ENCODE measurements around the gene MAP3K5.
"Not testable (repeated sequence)": the region's sequence is repeated elsewhere in the genome, so short reads cannot be mapped to it uniquely, and the experiment has no call there.

Gene MAP3K5

DNA sequence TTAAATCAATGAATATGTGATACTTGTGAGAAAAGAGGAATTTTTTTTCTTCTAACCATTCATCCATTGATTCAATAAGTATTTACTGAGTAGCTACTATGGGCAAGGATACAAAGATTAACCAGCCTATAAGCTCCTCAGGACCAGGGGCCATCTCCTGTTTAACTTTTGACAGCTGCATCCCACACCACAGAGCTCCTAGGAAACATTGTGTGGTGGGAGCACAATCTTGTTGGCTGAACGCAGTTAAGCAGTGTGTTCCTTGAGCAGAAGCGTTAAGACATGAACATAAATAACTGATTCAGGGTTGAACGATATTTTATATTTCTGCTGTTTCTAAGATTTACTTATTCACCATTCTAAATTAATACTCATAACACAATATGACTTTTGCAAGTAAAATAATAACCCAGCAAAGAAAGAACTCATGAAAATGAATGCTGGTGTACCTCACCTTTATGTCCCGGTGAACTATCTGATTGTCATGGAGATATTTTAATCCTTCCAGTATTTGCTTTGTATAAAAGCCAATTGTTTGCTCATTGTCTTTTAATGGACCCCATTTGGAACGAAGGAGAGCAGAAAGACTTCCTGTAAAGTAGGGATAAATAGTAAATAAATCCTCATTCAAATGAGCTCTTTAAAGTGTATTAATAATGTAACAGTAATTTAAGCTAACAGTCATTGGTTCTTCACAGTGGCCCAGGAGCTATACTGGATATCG is 179.4 kb downstream of the MAP3K5 start:
- no peak for DNase-seq

DNA sequence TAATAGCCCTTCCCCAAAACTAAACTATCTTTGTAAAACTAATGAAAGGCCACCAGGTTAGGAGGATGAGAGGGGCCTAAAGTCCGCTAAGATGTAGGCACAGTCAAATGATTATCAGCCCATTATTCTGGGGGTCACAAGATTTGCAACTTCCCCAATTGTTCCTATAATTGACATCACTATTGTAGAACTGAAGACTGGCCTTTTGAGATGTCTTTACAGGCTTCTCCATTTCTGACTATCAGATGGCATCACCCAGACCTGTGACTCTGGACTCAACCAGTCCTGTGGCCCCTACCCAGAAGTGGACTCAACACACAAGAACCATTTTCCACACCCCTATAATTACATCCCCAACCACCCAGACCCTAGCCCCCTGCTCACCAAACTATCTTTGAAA is 180.5 kb downstream of the MAP3K5 start:
- no peak for DNase-seq

DNA sequence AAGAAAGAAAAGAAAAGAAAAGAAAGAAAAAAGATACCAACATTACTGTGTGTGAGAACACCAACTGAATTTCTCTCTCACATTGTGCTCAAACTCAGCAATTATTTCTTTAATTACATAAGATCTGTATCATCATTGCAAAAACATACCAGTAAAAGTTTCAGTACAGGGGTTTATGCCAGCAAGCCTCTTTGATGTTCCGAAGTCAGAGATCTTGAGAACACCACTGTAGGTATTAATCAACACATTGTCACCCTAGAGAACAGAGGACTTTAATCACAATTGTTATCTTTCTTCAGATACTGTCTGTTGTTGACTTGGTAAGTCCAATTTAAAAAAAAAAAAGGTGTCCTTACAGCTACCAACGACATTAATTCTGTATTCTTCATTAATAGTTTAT is 181.1 kb downstream of the MAP3K5 start:
- no peak for DNase-seq

DNA sequence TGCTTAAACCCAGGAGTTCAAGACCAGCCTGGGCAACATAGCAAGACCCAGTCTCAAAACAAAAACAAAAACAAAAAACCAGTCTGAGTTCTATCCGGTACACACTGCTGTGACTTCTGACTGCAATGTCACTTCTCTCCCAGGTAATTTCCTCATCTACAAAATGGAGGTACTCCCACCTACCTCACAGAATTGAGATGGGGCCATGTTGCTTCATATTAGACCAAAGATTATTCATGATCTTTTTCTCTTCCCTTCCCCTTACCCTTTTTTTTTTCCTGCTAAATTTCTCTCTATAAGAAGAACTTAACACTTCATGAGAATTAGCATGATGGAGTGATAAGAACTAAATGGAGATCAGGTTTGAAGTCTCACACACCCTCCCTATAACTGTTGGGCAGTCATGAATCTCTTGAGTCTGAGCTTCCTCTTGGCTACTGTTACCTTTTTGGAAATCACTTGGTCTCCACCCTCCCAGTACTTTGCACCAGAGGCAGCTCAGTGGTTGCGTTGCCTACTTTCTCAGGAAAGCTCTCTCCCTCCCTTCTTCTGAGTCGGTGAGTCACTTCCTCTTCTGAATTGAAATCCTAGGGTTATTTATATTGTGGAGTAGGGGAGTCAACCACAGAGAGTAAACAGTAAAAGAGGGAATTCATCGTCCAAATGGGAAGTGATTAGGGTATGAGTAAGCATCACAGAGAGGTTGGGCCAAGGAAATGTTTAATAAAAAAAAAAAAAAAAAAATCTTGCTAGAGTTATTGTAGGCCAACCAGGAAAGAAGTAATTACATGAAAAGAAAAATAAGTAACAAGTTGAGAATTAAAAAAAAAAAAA is 182.2 kb downstream of the MAP3K5 start:
- no peak for DNase-seq

DNA sequence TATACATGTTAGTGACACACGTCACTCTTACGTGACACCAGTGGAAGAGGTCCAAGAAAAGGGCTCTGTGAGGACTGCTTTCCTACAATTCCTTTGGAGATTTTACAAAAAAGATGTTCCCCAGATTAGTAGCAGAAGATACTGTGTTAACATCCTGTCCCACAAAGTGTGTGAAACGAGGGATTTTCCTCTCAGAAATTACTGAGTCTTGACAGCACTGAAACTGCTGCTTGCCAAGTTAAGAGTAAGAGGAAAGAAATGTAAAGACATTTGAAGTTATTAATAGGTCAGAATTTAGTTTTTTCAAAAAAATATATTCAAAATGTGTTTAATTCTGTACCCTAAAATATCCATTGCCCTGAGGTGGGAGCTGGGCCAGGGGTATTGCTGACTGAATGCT is 183.3 kb downstream of the MAP3K5 start:
- DNase-seq: no peak

DNA sequence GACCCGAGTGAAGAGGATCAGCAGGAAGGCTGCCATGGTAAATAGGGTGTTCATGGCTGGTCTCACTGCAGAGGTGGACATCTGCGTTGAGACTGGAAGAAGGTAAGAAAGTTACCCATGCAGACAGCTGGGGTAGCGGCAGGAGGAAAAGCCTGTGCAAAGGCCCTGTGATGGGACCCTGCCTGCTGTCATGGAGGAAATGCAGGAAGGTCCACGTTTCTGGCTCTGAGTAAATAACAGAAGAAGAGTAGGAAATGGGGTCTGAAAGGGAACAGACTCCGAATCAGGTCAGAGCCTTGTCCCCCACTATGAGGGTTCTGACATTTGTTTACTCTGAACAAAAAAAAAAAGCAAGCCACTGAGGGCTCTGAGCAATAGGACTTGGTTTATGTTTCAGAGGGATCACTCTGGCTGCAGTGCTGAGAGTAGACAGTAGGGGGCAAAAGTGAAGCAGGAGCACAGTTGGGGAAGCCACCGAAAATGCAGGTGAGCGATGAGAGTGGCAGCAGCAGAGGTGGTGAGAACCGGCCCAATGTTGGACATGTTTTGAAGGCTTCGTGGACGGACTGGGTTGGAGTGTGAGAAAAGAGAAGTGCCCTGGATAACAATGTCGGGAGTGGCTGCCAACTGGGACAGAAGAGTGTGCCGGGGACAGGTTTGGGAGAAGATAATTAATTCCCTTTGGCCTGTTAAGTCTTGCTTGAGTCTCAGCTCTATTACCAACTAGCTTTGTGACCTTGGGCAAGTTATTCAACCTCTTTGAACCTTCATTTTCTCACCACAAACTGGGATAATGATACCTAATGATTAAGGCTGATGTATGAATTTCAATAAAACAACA is 184.1 kb downstream of the MAP3K5 start:
- DNase-seq: peak in 37 of 56 donors; percentile 1 to 74 (median 22)

DNA sequence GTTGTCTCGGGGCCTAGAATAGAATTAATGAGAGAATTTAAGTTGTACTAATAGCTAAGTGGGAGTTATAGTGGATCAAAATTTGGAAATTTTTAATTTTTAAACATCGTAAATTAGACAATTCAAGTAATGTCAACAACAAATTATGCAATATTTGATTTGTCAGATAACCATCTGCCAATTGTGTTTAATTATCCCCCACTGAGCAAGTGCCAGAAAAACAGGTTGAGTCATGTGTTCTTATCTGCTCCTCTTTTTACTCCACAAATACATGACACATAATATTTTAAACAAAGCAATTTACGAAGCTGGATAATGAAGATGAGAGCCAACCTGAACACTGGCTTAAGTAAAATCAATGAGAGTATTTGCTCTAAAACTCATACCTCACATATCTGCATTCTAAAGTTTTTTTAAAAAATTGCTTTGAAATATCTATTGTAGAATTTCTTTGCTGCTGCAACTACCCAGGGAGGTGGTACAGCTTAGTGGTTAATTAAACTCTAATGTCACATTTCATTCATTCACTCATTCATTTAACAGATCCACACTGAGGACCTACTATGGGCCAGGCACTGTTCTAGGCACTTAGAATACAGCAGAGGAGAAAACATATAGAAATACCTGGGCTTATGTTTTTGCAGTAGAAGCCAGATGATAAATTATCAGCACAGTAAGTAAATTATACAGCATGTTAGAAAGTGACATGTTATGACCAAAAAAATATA is 184.9 kb downstream of the MAP3K5 start:
- no peak for DNase-seq

DNA sequence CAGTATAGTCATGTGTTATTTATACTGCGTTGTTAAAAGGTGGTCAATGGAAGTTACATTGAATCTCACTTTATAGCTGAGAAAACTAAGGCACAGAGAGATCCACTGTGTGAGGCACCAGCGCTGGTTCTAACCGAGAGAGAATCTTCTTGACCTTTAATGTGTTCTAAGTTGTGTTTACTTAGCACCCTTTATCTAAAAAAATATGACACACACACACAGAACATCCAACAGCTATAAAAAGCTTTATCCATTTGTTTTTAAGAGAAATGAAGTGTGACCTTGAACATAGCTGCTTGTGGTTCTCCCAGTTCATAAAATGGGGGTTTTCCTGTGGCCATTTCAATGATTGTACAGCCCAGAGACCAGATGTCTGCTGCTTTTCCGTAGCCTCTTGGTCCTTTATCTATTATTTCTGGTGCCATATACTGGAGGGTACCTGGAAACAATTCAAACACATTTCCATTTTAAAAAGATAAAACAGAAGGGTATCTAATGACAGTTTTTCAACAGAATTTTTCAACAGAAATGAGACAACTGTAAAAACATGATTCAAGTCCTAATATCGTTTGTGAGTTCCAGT is 187.3 kb downstream of the MAP3K5 start:
- DNase-seq: no peak

DNA sequence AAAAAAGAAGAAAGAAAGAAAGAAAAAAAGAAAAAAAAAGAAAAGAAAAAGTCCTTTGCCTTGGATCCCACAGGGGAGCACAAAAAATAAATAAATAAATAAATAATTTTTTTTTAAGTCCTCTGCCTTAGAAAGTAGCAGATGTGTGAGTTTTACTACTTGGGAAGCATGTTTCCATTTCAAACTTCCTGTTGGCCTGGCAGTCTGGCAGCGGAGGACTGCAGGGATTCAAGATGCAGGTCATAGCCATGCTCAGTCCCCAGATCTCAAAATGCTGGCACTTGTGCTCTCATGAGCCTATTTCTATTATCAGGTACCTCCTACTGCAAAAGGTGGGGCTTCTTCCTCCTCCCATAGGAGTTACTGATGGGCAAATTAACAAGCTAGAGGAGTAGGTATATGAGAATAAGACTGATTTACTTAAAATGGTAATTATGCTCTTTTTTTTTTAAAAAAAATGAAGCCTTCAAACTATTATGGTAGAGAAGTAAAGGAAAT is 187.9 kb downstream of the MAP3K5 start:
- peak in 1 of 56 donors; percentile 27 for DNase-seq

DNA sequence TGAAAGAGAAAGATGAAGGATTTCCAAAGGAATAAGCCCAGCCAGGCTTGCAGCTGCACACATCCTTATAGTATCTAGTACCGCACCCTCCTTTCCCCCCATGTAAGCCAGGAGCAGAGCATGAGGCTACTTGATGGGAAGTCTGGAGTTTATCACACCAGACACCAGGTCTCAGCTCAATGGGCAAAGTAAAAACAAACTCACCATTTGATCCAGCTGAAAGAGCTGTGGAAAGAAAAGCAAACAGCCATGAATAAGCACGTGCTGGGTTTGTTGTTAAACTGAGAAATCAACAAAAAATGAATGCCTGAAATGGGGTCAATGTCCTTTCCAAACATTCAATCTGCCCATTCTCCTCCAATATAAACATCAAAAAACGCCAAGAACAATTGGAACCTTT is 191.5 kb downstream of the MAP3K5 start:
- DNase-seq: no peak

DNA sequence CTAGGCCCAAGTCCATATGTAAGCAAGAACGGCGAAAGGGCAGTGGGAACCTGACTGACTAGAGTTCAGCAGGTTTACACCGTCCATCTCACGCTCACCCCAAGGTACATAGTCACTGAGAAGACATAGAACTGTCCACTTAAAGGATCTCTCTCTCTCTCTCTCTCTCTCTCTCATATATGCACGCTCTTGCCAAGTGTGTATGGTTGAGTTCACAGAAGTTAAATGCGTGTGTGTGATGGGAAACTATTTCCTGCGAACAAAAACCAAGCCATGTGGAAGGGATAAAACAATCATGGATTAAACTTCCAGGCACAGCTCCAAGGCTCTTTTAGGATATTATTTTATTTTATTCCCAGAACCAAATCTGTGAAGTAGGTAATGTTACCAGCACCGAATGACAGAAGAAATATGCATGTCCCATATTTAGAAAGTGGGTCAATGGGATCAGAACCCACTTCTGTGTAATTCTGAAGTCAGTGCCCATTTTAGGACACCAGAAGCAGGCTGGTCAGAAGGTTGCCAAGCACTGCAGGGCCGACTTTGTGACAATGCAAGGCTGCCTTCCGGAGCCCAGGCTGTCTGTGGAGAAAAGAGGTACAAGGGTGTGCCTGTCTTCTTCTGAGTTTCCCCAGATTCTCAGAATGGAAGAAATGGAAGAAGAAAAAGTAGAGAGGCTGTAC is 192.8 kb downstream of the MAP3K5 start:
- DNase-seq: no peak

DNA sequence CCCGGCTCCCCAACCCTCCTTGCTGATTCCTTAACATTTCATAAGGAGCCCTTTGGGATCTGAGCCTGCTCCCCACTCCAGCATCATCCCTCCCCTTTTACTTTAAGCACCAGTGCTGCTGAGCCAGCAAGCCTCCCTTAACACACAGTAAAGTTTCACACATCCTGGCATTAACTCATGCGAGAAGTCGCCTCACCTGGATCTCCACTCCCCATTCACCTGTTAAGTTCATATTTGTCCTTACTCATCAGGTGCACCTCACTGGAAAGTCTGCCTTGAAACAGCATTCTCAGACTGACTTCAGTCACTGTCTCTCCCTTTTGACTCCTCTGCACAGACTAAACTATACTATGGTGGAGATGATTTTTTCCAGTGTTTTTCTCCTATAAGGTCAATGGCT is 194.2 kb downstream of the MAP3K5 start:
- DNase-seq: no peak

DNA sequence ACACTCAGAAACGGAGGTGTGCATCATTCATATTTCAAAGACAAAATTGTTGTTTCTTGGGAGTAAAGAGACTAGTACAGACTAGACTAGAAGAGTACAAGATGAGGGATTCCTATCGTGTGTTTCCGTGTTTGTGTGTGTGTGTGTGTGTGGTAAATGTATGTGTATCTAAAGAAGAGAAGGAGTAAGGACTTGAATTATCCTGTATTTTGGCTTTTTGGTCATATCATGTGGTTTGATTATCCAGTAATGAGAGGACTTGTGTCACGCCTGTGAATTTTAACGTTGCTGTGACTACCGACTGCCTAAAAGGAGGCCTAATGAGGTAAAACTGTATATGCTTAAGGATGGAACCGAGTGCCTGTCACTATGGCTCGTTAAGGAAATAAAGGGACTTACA is 197.6 kb downstream of the MAP3K5 start:
- no peak for DNase-seq

DNA sequence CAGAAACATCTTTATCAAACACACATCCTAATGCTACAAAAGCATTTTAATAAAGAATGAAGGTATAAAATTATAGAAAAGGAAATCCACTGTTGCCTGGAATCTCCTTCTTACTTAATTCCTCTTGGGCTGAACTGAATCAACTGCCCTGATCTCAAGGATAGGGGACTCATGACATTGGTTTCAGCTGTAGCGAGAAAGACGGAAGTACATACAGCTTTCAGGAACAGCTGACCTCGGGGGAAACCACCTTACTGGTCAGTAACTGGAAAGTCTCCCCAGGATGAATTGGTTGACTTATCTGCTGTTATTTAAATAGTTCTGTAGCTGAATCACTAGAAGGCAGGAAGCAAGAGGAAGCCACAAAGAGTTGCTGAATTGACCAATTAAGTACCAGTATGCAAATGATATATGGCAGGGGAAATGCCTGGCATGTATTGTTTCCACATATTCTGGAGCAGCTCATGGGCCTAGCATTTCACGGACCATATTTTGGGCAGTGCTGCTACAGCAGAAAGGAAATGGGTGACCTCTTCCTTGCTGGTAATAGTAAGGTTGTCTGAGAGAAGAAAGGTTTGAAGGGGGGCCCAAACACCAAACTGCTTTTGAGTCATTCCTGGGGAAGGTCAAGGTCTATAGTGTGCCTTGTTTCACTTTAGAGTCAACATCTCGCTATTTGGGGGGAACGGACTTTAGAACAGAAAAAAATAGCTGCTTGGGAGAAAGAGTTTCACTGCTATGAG is 198.4 kb downstream of the MAP3K5 start:
- peak in 2 of 56 donors; percentile 2 to 8 for DNase-seq

DNA sequence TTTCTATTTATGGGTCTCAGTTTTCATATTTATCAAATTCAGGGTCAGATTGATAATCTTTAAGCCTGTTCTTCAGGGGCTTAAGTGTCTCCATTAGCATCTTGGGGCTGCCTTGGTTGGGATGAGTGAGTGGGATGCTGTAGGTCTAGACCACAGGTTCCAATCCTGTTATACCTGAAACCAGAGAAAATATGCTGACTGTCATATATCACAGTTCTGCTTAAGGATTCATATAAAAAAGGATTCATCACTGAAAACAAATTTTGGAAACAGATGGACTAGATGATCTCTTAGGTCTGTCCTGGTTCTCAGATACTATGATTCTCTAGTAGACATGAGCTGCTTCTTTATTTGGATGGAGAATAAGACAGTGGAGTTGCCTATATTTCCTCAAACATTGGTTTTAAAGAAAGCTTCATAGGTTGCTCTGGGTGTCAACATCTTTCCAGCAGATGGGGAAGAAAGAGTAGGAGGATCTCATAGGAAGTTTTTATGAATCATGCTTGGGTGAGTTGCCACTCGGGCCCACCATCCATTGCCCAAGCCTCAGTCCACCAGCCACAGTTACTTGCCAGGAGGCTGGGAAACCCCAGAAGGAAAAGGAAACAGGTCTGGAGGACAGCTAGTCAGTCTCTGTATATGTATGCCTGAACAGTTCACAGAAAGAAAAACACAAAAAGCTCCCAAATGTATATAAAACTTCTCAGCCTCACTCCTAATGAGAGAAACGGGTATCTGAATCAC is 199.2 kb downstream of the MAP3K5 start:
- no peak for DNase-seq

DNA sequence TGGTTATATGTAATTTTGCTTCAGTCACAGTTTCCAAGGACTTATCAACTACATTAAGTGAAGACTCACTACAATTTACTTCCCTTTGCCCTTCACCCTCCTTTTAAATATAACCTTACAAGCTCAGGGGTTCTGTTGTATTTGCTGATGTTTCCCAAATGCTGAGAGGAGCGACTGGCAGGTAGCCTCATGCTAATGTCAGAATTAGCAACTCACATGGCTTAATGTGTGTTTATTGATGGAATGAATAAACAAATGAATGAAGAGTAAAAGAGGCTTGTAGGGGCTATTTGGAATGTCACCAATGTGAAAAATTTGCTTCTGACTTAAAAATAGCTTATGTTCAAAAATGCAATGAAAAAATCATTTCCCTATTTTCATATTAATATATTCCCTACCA is 200.7 kb downstream of the MAP3K5 start:
- no peak for DNase-seq

DNA sequence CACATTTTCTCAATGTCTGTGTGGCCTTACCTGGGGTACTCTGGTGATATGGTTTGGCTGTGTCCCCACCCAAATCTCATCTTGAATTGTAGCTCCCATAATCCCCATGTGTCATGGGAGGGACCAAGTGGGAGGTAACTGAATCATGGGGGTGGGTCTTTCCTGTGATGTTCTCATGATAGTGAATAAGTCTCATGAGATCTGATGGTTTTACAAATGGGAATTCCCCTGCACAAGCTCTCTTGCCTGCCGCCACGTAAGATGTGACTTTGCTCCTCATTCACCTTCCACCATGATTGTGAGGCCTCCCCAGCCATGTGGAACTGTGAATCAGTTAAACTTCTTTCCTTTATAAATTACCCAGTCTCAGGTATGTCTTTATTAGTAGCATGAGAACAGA is 201.4 kb downstream of the MAP3K5 start:
- not testable (repeated sequence) for DNase-seq

DNA sequence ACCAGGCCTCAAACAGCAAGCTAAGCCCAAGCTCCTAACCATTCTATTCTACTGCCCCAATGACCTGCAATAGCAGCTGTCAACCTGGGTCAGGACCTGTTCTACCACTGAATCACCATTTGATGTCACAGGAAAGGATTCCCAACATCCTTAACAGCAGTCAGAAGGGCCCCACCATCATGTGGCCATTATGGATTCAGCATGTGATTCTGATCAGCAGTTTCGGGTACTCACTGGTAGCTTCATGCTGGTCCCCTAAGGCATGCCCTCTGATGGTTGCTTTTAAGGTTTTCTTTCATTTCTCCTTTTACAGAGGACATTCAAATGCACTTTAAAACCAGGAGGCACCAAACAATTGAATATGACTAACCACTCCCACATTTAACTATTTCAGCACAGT is 204.8 kb downstream of the MAP3K5 start:
- no peak for DNase-seq

DNA sequence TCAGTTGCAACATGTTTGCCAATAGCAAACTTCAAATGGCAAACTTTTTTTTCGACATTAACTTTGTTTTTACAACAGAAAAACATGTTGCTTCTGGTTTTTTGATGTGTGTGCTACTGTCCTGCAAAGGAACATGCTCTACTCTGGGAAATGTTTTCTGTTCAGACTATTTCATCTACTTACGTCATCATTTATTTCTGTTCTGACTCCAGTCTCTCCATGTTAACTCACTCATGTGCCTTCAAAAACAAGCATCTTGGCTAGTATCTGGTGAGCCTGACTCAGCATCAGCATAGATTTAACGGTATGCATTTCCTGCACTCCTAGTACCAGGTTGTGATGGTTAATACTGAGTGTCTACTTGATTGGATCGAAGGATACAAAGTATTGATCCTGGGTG is 206.0 kb downstream of the MAP3K5 start:
- DNase-seq: no peak

Data from nucleus accumbens (tissue), 56 donors.